SH-SY5Y (cell line): Measurements from ENCODE around the gene C12orf60.

Experiments
- GATA2 ChIP-seq: IDR thresholded peaks from 2 replicates; pipeline ENCODE4 v1.6.1; 2011; ENCODE audit warnings: mild to moderate bottlenecking, low read depth, low read length
- GATA3 ChIP-seq: IDR thresholded peaks from 2 replicates; pipeline ENCODE4 v1.6.1; 2011; ENCODE audit warnings: low read depth, mild to moderate bottlenecking, low read length, moderate library complexity

DNA sequence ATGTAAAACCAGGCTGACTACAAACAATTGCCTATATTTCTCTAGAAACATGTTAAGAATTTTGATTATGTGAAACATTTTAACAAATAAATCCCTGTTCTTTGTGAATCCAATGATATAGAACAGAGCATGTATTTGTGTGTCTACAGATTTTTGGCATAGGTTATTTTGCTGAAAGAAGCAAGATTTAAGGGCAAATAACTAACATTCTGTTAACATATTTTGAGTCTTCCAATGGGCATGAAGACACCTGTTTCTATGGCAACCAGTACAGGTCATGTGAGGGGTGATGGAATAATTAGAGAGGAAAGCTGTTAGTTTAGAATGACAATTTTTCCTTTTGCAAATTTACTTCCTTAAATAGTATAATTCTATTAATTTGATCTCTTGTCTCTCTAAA is 31.0 kb downstream of the C12orf60 start:
- TF ChIP-seq GATA2 (no peak), GATA3 (no peak)
